ENCODE measurements around the gene FBXO9. TPM values are rescaled to one million over a fixed set of nuclear protein-coding genes. Genes with fewer than 3 reads are reported as not detected.

The FBXO9 gene
- total RNA-seq, 2 experiments from 2014 or later = 54.1 to 55.6 TPM

Other genes starting within 250 kb of the FBXO9 start
- not detected for gene GSTA5, start 224.6 kb upstream of the FBXO9 start, total RNA-seq
- not detected for gene GSTA3, start 155.7 kb upstream of the FBXO9 start, total RNA-seq
- 10 to 100 TPM; 18.5 to 22.3 TPM for gene GSTA4, start 70.1 kb upstream of the FBXO9 start, total RNA-seq
- 1 to 10 TPM; 7.2 to 7.3 TPM for gene CILK1, start 3.6 kb upstream of the FBXO9 start, total RNA-seq
- gene GCM1, start 83.4 kb downstream of the FBXO9 start, total RNA-seq = not detected